HG03280 (cell line): Measurements from ENCODE around the gene ARHGDIA.

Experiments used
- ATAC-seq: cut with Tn5 transposase; IDR thresholded peaks from one replicate; pipeline ENCODE4 v1.9.1; 2021; ENCODE audit warnings: mild to moderate bottlenecking, moderate library complexity; ENCODE audit not compliant: unreplicated experiment

The ARHGDIA gene

DNA sequence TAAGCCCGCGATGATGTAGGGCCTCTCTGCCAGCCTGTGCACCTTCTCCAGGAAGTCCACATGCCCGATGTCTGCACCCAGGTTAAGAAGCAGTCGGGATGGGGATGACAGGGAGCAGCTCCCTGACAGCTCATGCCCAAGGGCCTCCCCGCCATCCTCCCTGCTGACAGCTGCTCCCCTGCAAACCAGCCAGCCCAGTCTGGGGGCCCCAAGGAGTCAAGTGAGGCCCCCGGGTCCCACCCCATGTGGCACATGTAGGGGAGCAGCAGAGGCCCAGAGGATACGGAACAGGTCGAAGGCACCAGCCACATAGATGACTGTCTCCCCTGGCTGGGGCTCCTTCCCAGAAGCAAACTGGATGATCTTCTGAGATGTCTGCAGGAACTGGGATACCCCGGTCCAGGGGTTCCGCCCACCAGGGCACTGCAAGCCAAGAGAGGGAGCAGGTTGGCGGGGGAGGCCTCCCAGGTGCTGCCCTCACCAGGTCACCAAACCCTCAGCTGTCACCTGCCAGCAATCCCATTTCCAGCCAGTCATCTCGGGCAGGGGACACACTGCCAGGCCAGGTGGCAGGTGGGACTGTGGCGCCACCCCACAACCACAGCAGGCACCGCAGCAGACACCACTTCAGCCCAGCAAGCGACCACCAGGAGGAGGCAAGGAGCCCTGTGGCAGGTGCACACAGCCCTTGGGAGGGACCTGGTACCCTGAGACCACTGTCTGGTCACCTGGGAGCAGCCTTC is 35.5 kb upstream of the ARHGDIA start:
- ATAC-seq: no peak

DNA sequence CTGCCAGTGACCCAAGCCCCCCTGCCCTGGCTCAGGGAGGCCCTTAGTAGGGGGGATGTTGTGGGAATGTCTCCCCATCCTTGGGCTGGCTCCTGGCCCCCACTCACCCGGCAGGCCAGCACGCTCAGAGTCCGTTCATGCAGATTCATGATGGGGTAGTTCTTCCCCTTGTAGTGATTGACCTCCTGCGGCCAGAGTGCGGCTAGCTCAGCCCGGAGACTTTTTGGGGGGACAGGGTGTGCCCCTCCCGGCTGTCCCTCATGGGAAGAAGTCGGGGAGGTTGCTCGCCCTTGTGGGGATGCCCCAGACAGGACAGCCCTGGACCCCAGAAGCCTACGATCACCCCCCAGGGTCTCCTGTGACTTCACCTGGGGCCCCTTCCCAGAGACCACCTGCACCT is 34.9 kb upstream of the ARHGDIA start:
- ATAC-seq: no peak

DNA sequence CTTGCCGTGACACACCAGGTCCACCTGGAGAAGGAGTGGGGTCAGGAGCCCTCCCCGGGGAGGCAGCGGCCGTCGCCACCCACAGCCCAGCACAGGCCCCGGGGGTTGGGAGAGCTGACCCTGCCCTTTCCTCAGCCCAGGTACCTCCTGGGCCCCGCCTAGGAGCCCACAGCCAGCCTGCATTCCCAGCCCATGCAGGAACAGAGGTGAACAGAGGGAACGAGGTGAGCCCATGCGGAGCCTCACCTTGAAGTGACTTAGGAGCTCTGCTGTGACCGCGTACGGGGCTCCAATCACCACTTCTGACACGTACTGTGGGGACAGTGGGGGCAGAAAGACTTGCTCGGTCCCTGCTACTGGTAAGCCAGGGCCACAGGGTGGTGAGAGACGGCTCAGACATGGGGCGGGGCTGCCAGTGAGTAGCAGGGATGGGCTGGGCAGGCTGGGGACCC is 34.3 kb upstream of the ARHGDIA start:
- no peak for ATAC-seq

DNA sequence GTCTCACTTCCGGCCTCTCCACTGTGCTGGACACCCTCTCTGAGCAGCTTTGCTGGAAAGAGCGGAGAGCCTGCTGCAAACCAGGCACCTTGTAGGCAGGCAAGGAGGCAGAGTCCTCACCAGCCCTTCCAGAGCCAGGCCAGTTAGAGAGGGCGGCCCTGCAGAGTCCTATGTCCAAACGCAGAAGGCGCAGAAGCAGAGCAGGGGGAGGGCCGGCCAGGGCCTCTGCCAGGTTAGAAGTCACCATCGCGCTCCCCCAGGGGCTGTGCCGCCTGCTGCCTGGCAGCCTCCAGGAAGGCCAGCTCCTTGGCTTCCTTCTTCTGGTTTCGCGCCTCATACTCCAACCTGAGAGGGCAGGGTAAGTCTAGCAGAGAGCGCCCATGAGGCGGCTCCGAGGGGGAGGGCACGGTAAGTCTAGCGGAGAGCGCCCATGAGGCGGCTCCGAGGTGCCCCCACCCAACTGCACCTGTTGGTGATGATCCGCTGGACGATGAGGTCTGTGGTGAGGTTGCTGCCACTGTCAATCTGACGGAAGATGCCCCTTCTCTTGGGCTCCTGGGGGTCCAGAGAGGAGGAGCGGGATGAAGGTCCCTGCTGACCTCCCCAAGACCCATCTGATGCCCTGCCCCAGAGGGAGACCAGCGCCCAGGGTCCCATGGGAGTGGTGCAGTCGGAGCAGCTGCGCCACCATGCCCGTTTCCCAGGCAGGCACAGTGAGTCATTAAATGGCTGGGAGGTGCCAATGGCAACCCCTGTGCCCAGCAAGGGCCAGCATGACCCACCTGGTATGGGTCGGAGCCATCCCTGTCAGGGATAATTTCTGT is 33.7 kb upstream of the ARHGDIA start:
- no peak for ATAC-seq

DNA sequence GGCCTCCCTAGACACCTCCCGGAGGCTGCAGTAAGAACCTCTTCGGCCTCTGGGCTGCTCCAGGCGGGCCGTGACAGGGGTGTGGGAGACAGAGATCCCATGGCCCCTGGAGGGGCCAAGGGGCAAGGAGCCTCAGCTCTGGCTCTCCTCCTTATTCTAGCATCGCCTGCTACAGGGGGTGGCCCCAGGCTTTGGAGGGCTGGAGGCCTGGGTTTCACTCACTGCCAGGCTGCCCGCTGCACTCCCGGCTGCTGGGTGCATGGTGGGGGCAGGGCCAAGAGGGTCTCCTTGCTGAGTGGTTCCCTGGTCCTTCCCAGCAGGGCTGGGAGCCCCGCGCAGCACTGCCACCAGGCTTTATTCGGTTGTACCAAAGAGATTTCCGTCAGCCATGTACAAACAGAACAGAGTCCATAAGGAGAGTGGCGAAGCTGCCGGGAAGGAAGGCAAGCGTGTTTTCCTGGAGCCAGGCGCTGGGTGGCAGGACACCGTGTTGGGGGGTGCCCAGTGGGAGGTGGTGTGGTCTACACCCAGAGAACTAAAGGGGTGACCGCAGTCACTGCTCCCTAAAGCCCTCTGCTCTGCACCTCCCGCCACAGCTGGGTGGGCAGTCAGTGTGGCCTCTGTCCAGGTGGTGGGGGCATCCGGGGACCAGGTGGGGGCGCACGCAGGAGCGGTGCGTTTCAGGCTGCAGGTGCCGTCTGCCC is 32.9 kb upstream of the ARHGDIA start:
- no peak for ATAC-seq

DNA sequence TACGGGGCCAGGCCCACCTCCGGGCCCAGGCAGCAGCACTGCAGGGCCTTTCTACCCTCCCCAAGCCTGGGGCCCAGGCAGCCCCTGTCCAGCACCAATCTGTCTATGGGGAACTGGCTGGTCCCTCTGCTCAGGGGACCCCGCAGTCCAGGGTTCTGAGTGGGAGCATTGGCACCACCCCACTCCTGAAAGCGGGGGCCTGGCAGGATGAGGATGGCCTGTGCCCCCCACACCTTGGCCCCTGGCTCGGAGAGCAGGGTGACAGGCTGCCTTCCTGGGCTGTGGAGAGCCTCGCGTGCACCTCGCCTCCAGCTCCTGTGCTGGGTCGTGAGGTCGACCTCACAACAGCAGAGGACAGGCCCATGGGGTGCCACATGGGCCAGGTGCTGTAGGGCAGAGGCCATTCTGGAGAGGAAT is 32.3 kb upstream of the ARHGDIA start:
- no peak for ATAC-seq

DNA sequence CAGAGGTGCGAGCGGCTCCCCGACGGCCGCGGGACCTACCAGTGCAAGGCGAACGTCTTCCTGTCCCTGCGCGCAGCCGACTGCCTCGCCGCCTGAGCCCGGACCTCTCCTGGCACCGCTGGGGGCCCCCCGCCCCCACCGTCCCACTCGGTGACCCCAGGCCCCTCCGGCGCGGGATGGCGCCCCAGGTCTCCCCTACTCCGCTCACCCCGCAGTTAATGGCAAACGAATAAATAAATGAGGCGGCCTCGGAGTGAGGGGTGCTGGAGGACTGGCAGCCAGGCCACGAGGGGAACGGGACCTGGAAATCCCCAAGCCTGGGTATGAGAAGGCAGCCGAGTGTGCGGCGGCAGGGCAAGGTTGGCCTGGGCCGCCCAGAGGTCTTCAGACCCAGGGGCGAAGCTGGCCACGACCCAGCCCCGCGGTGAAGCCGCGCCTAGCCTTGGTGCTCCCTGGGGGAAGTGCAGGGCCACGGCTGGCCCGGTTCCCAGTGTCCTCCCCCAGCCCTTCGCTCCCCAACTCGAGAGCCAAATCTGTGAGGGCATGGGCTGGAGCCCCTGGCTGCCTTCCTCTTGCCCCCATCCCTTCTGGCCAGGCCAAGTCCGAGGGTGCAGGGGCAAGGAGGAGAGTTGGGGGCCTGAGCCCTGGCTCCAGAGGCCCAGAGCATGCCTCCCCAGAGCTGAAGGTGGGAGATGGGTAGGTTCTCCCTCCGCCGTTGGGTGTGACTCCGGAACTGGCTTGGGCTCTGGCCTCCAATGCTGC is 31.7 kb upstream of the ARHGDIA start:
- no peak for ATAC-seq

DNA sequence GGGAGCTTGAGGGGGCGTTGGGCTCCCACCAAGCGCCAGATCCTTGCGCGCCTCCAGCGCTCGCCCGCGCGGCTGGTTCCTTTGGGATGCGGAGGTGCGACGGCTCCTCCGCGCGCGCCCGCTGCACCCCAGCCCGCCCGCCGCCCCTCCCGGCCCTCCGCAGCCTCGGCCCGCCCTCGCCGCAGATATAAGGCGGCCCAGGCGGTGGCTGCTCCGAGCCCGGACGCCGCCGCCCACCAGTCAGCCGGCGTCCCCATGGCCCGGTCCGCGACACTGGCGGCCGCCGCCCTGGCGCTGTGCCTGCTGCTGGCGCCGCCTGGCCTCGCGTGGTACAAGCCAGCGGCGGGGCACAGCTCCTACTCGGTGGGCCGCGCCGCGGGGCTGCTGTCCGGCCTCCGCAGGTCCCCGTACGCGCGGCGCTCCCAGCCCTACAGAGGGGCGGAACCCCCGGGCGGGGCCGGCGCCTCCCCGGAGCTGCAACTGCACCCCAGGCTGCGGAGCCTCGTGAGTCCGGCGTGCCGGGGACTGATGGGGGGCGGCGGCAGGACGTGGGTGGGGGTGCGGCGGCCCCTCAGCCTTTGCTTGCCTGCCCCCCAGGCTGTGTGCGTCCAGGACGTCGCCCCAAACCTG is 31.0 kb upstream of the ARHGDIA start, which contains the start of gene NPB:
Gene NPB, plus strand, starts transcription at position 216 of the 630 bp plus-strand sequence. Its CDS starts 40 bp downstream, at position 256.
- no peak for ATAC-seq

DNA sequence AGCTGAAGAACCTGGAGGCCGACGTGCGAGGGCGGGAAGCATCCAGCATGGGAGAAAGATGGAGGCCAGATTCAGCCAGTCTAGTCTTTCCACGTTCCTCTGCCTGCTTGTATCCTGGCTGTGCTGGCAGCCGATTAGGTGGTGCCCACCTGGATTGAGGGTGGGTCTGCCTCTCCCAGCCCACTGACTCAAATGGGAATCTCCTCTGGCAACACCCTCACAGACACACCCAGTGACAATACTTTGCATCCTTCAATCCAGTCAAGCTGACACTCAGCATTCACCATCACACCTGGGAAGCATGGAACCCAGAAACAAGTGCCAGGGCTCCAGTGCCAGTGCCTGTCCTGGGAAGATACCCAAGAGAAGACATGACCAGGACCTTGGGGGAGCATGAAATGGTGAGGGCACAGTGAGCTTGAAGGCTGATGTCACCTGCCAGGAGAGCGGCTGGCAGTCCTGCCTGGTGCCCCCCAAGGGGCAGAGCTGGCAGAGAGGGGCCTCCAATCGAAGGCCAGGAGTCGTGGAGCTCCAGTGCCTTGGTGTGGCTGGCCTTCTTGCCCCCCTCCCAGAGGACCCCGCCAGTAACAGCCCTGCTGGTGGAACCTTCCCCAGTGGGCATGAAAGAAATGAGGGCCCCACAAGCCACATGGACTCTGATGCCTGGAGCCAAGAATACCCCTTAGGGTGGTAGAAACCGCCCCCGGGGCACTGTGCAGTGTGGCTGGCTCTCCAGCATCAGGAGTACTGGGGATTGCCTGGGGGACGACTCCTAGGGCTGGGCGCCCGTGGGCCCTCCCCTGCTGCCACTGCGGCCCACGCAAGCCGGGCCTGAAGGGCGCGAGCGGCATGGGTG is 30.3 kb upstream of the ARHGDIA start:
- ATAC-seq: no peak

DNA sequence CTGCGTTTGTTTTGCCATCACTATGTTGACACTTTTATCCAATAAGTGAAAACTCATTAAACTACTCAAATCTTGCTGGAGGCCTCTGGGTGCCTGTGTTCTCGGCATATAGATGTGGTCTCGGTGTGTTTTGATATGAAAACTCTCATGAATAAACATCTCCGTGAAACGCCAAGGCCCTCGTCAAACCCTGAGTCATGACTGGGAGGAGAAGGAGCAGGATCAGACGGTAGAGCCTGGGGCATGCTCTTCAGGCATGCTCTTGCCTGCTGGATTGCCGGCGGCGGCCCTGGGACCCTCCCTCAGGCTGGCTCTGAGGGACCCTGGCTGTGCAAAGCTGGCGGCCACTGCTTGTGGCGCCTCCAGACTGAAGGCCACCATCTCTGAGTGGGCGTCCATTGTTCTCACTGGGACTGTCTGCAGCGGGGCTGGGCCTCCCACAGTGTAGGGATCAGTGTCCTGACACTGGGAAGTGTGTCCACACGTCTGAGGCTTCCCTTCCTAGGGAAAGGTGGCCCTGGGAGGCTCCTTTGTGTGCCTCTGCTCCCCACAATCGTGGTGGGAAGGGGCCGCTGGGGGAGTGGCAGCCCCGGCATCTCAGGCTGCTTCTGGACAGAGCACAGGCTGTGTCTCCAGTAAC is 29.2 kb upstream of the ARHGDIA start:
- no peak for ATAC-seq

DNA sequence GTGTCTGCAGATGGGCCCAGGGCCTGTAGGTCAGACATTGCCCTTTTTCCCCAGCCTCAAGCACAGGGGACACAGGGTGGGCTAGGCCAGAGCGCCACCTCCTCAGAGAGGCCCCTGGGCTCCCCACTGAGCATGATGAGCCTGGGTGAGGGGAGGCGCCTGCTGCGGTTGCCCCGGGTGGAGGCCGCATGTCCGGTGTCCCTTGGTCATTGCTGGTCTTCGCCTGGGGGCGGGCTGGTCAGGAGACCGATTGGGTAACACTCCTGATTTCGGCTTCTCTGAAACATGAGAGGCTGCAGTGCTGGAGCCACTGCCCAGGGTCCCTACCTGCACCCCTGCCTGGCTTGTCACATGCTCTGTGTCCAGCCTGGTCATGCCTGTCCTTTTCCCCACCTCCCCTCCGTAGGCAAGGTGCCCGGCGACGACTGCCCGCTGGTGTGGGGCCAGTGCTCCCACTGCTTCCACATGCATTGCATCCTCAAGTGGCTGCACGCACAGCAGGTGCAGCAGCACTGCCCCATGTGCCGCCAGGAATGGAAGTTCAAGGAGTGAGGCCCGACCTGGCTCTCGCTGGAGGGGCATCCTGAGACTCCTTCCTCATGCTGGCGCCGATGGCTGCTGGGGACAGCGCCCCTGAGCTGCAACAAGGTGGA is 28.5 kb upstream of the ARHGDIA start:
- no peak for ATAC-seq

DNA sequence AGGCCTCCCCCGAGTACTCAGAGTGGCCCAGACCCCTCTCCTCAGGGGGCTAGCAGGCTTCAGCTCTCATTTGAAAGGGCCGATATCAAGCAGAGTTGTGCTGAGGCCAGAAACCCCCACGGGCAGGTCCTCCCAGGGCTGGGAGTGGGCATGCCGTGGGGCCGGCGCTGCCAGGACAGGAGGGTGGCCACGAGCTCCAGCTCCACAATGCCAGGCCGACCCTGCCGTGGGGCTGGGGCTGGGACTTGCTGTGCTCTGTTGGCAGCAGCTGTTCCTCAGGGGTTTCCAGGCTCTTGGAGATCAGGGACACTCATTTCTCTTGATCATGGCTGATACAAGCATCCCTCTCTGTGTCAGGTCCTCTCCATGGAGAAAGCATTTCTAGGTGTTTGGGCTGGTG is 27.7 kb upstream of the ARHGDIA start:
- ATAC-seq: no peak

DNA sequence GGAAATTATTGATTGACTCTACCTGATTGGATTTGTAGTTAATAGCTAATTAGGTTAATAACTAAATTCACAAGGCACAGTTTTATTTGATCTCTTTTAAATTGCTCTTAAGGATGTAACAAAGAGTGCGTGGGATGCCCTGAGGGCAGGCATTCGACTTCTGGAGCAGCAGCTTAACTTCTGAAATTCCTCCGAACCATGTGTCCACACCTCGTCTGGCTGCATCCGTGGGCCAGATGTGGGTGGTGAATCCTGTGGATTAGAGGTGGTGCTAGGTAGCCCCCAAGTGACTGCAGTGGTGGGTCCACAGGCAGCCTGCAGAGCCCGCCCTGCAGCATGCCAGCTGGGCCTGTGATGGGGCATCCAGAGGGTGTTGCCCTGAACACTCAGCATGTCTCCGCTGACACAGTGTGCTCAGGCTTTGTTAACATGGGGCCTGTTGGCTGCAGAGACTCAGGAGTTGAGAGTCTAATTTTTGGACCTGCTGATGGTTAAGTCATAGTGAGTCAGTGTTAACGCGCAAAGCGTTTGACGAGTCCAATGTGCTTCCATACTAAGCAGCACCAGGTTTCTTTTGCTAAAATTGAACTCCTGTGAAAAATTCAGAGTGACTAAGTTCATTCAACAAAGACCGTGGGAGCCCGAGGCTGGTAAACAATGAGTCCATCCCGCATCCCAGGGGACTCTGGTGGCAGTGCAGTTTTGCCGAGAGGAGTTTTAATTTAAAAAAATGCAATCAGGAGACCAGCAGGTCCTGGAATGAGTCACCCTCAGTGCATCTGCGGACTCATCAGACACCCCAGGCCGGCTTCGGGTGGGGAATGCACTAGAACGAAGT is 27.1 kb upstream of the ARHGDIA start:
- ATAC-seq: no peak

DNA sequence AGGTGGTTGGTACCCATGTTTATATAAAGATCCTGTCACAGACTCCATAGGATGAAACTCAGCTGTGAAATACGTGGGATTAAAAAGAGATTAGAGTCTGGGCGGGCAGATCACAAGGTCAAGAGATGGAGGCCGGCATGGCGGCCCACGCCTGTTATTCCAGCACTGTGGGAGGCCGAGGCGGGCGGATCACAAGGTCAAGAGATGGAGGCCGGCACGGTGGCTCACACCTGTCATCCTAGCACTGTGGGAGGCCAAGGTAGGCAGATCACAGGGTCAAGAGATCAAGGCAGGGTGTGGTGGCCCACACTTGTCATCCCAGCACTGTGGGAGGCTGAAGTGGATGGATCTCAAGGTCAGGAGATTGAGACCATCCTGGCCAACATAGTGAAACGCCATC is 24.3 kb upstream of the ARHGDIA start:
- ATAC-seq: no peak

DNA sequence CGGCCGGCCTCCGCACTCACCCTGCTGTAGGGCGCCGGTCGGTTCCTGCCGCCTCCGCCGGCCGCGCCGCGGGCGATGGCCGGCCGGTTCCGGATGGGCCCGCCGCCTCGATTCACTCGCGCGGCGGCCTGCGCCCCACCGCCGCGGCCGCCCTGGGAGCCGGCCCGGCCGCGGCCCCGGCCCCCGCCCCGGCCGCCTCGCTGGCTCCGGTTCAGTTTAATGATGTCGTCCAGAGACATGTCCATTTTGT is 20.1 kb upstream of the ARHGDIA start:
- ATAC-seq: no peak

DNA sequence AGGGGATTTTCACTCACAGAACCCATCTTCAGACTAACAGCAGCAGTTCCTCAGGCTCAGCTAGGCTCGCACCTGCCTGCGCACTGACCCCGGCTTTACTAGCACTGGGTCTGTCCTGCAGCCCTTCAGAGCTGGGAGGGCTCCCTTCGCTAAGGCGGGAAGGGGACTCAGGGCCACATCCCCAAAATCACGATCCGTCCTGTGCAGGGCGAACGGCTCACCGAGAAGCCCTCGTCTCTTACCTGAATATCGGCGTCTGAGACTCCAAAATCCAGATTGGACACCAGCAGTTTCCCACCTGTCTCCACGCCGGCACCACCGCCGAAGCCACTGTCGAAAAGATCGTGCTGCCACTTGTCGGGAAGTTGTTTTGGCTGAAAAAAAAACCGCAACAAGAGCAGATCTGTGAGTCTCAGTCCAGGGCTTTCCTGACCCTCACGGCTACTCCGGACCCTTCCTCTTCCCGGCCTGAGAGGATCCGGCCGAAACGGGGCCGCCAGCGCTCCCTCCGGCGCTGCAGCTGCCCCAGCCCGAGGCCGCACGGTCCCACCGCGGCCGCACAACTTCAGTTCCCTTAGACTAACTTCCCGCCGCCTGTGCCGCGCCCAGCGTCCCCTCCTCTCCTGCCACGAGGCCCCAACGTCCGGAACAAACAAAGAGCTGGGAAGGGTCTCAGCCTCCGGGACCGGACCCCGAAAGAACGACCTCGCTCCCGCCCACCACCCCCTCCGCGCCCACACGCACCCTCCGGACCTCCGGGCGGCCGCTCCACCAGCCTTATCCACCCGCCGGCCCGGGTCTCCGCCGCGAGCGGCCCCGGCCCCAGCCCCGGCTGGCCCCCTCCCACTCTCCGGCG is 19.5 kb upstream of the ARHGDIA start:
- ATAC-seq: peak; percentile 5

DNA sequence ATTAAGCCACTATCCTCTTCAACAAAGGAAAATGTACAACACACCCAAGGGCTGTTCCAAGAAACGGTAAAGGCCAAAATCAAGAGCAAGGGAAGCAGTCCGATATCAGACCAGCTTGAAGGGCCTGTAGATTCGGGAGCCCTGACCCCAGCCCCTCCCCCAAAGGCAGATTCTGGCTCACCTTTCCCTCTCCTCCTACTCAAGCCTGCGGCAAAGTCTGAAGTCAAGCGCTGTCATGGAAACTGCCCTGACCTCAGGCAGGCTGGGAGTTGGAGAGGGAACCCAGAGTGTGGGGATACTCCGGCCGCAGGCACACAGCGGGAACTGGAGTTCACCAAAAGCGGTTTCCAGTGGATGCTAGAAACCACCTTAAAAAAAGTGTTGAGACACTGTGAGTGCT is 18.5 kb upstream of the ARHGDIA start:
- ATAC-seq: no peak
